Neural progenitor cell (in vitro differentiated cells): ENCODE results near the gene SLC38A10.

Experiments used
- EZH2 ChIP-seq: fragments of 200-600 bp; sonication (generic); IDR thresholded peaks from 2 replicates; pipeline ENCODE4 v1.6.1; 2017; ENCODE audit warnings: antibody characterized with exemption, mild to moderate bottlenecking, moderate library complexity
- EZH2phosphoT487 ChIP-seq: fragments of 200-600 bp; sonication (generic); IDR thresholded peaks from 2 replicates; pipeline ENCODE4 v1.6.1; 2017; ENCODE audit warnings: antibody characterized with exemption
- TF ChIP-seq, protein P1 (sequence below): fragments of 200-600 bp; sonication (generic); IDR thresholded peaks from 2 replicates; pipeline ENCODE4 v1.5.1; 2017; ENCODE audit warnings: antibody characterized with exemption, mild to moderate bottlenecking

- TF ChIP-seq, protein P1, sequence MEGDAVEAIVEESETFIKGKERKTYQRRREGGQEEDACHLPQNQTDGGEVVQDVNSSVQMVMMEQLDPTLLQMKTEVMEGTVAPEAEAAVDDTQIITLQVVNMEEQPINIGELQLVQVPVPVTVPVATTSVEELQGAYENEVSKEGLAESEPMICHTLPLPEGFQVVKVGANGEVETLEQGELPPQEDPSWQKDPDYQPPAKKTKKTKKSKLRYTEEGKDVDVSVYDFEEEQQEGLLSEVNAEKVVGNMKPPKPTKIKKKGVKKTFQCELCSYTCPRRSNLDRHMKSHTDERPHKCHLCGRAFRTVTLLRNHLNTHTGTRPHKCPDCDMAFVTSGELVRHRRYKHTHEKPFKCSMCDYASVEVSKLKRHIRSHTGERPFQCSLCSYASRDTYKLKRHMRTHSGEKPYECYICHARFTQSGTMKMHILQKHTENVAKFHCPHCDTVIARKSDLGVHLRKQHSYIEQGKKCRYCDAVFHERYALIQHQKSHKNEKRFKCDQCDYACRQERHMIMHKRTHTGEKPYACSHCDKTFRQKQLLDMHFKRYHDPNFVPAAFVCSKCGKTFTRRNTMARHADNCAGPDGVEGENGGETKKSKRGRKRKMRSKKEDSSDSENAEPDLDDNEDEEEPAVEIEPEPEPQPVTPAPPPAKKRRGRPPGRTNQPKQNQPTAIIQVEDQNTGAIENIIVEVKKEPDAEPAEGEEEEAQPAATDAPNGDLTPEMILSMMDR = no peak
- TF ChIP-seq EZH2 (no peak), EZH2phosphoT487 (no peak)
Observed at GRCh38 chr17:81231766-81232581, 63.1 kb downstream of the SLC38A10 start.
